ENCODE data around the gene MACC1.

GRCh38 chr7:20241194-20241910 lies 24.2 kb upstream of the MACC1 start:
- no peak for TF ChIP-seq CTCF (IDR thresholded peaks at IDR 0.05)
- TF ChIP-seq POLR2AphosphoS5 (IDR thresholded peaks at IDR 0.05; ENCODE audit: insufficient read depth in 1 of 2, low read depth in 1 of 2) = no peak
- no peak for TF ChIP-seq POLR2A (IDR thresholded peaks at IDR 0.05)

All from vagina (tissue), 2 donors.